Fibroblast of lung (primary cell): ENCODE measurements around the gene OR5T3. TPM values are rescaled to one million over a fixed set of nuclear protein-coding genes. Genes with fewer than 3 reads are reported as not detected.
"Not testable (repeated sequence)": the region's sequence is repeated elsewhere in the genome, so short reads cannot be mapped to it uniquely, and the experiment has no call there.

Experiments used
- DNase-seq, 2 donors: peaks; one replicate each; pipeline versions ENCODE4 v3.0.0 to v3.0.0-alpha.2; 2010; ENCODE audit warnings: low read depth in 2 of 2
- H2AFZ ChIP-seq: 2 replicates; pipeline ENCODE4 v1.5.1; 2012; ENCODE audit warnings: low read length, control low read depth, inconsistent platforms
- H3K27ac ChIP-seq: 2 replicates; pipeline ENCODE4 v1.5.1; 2011; ENCODE audit warnings: low read length, control low read depth; ENCODE audit not compliant: insufficient read depth
- H3K27me3 ChIP-seq: 2 replicates; pipeline ENCODE4 v1.5.1; 2011; ENCODE audit warnings: mild to moderate bottlenecking, low read length; ENCODE audit not compliant: control insufficient read depth, insufficient read depth
- H3K36me3 ChIP-seq: 2 replicates; pipeline ENCODE4 v1.5.1; 2011; ENCODE audit warnings: low read length; ENCODE audit not compliant: control insufficient read depth, insufficient read depth
- H3K4me1 ChIP-seq: 2 replicates; pipeline ENCODE4 v1.5.1; 2011; ENCODE audit warnings: low read length; ENCODE audit not compliant: control insufficient read depth, insufficient read depth; ENCODE audit errors: extremely low read depth
- H3K4me2 ChIP-seq: 2 replicates; pipeline ENCODE4 v1.5.1; 2011; ENCODE audit warnings: low read length, control low read depth; ENCODE audit not compliant: insufficient read depth; ENCODE audit errors: extremely low read depth
- H3K4me3 ChIP-seq, 4 experiments: fragments of 200-600 bp in 1 of 4; sonication (generic) in 1 of 4; replicated peaks in 1 of 4; 2 replicates each; pipeline ENCODE4 v1.5.1; 2011 to 2016; ENCODE audit warnings: low read length in 4 of 4, low read depth in 3 of 4, mild to moderate bottlenecking in 3 of 4, control low read depth in 2 of 4, inconsistent platforms in 1 of 4, mixed read lengths in 1 of 4; ENCODE audit not compliant: insufficient read depth in 1 of 4; ENCODE audit errors: control extremely low read depth in 1 of 4
- H3K79me2 ChIP-seq: 2 replicates; pipeline ENCODE4 v1.5.1; 2012; ENCODE audit warnings: mild to moderate bottlenecking, low read length, inconsistent platforms; ENCODE audit not compliant: control insufficient read depth, insufficient read depth
- H3K9ac ChIP-seq: 2 replicates; pipeline ENCODE4 v1.5.1; 2011; ENCODE audit warnings: mild to moderate bottlenecking, low read length, control low read depth; ENCODE audit not compliant: insufficient read depth
- H3K9me3 ChIP-seq: 2 replicates; pipeline ENCODE4 v1.5.1; 2012; ENCODE audit warnings: low read depth, low read length; ENCODE audit not compliant: control insufficient read depth, insufficient read depth
- H4K20me1 ChIP-seq: 2 replicates; pipeline ENCODE4 v1.5.1; 2011; ENCODE audit warnings: low read length; ENCODE audit not compliant: control insufficient read depth, insufficient read depth; ENCODE audit errors: extremely low read depth
- CTCF ChIP-seq, 2 donors: IDR thresholded peaks in 1 of 2; conservative IDR thresholded peaks in 1 of 2; 1 replicate in 1 of 2; 2 replicates in 1 of 2; pipeline ENCODE4 v1.5.1; 2011 to 2012; ENCODE audit warnings: low read length in 2 of 2, control low read depth in 1 of 2, inconsistent platforms in 1 of 2, low read depth in 1 of 2, mild to moderate bottlenecking in 1 of 2
- EZH2 ChIP-seq: IDR thresholded peaks from 2 replicates; pipeline ENCODE4 v1.5.1; 2012; ENCODE audit warnings: low read length, control low read depth, mild to moderate bottlenecking; ENCODE audit errors: missing control alignments
- polyA minus RNA-seq: library from RNA; depleted of rRNA, polyadenylated mRNA; stranded (reverse); fragments of >200 nt; gene quantifications from 2 replicates; pipeline ENCODE4 v1.2.3, GENCODE V29; 2011; ENCODE audit warnings: low replicate concordance
- polyA plus RNA-seq, 2 donors: library from polyadenylated mRNA; depleted of rRNA in 1 of 2; stranded (reverse) in 1 of 2; unstranded in 1 of 2; fragments of >200 nt; gene quantifications; 2 replicates each; pipeline ENCODE4 v1.2.1, GENCODE V29; 2011 to 2012; ENCODE audit warnings: missing spikeins in 1 of 2
- total RNA-seq: library from RNA; depleted of rRNA; stranded (reverse); fragments of >200 nt; gene quantifications from 2 replicates; pipeline ENCODE4 v1.2.1, GENCODE V29; 2014

Gene OR5T3
- total RNA-seq: not detected in 2 replicates
- polyA plus RNA-seq: not detected in 2 replicates
- polyA plus RNA-seq (2012): not detected in 2 replicates
- polyA minus RNA-seq: not detected in 2 replicates

GRCh38 chr11:56251954-56252353 is at the start of gene OR5T3:
Gene OR5T3 (plus strand): TSS chr11:56252254. CDS start chr11:56252254, 0 bp downstream.
- no peak within 1 kb of the TSS for H3K4me3 ChIP-seq
- no peaks in the 10 kb centered on the region for H3K4me1 ChIP-seq
- H3K27me3 ChIP-seq: no peaks in the 10 kb centered on the region
- DNase-seq: no peak
- H3K9ac ChIP-seq: no peak within 1 kb of the TSS
- no peaks in the 10 kb centered on the region for H3K79me2 ChIP-seq
- H4K20me1 ChIP-seq: no peaks in the 10 kb centered on the region
- no peak within 1 kb of the TSS for H3K27ac ChIP-seq
- TF ChIP-seq CTCF (conservative IDR thresholded peaks at IDR 0.05 in 1 of 2, IDR thresholded peaks at IDR 0.05 in 1 of 2; ENCODE audit: low read depth in 1 of 2, low read length in 2 of 2) (no peak), EZH2 (no peak)
- H3K4me2 ChIP-seq: no peak within 1 kb of the TSS
- no peaks in the 10 kb centered on the region for H3K9me3 ChIP-seq
- no peak within 1 kb of the TSS for H2AFZ ChIP-seq
- no peaks in the 10 kb centered on the region for H3K36me3 ChIP-seq

DNA sequence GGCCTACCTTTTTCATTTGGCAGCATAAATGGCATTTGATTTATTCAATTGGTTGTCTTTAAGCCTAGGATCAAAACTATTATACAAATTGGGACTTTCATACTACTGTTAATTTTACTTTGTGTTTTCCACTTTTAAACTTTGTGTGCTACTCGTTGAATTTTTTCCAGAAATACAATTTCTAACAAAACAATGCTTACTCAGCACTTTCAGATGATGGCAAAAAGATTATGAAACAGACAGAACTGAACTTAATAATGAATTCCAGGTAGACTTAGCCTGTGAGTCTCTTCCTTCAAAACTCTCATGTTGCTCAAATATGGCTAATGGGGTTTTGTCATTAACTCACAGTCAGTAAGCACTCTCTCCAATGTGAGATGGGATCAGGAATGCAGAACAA is 44.3 kb upstream of the OR5T3 start:
- no peak overlapping the region for H3K4me2 ChIP-seq
- no peaks in the 10 kb centered on the region for H3K79me2 ChIP-seq
- no peaks in the 10 kb centered on the region for H3K36me3 ChIP-seq
- H3K27ac ChIP-seq: no peak overlapping the region
- no peaks in the 10 kb centered on the region for H3K4me1 ChIP-seq
- no peak overlapping the region for H2AFZ ChIP-seq
- no peak for DNase-seq
- TF ChIP-seq CTCF (conservative IDR thresholded peaks at IDR 0.05 in 1 of 2, IDR thresholded peaks at IDR 0.05 in 1 of 2; ENCODE audit: low read depth in 1 of 2, low read length in 2 of 2) (no peak), EZH2 (no peak)
- H4K20me1 ChIP-seq: no peaks in the 10 kb centered on the region
- H3K9ac ChIP-seq: no peak overlapping the region
- H3K27me3 ChIP-seq: no peaks in the 10 kb centered on the region
- no peak overlapping the region for H3K4me3 ChIP-seq
- H3K9me3 ChIP-seq: no peaks in the 10 kb centered on the region

- Histone ChIP-seq H3K9ac (no peak overlapping the region), H4K20me1 (no peaks in the 10 kb centered on the region), H3K4me3 (no peak overlapping the region), H3K79me2 (no peaks in the 10 kb centered on the region), H3K27me3 (no peaks in the 10 kb centered on the region), H2AFZ (no peak overlapping the region), H3K36me3 (no peaks in the 10 kb centered on the region), H3K9me3 (no peaks in the 10 kb centered on the region), H3K4me1 (no peaks in the 10 kb centered on the region), H3K4me2 (no peak overlapping the region), H3K27ac (no peak overlapping the region)
- TF ChIP-seq EZH2 (no peak), CTCF (conservative IDR thresholded peaks at IDR 0.05 in 1 of 2, IDR thresholded peaks at IDR 0.05 in 1 of 2; ENCODE audit: low read depth in 1 of 2, low read length in 2 of 2) (no peak)
- DNase-seq: no peak
These were observed 37.5 kb upstream of the OR5T3 start for GRCh38 chr11:56214537-56214936.

- not testable (repeated sequence) for H4K20me1 ChIP-seq, H3K27me3 ChIP-seq, H2AFZ ChIP-seq, H3K4me2 ChIP-seq, DNase-seq, H3K9ac ChIP-seq, H3K36me3 ChIP-seq, H3K79me2 ChIP-seq, H3K4me3 ChIP-seq, H3K9me3 ChIP-seq, H3K4me1 ChIP-seq, H3K27ac ChIP-seq
These were observed 32.3 kb upstream of the OR5T3 start for GRCh38 chr11:56219735-56220134.
